IPS-20b (cell line): ENCODE measurements around the gene SNX4.
"Not testable (repeated sequence)": the region's sequence is repeated elsewhere in the genome, so short reads cannot be mapped to it uniquely, and the experiment has no call there.

Experiments used
- H3K27ac ChIP-seq: one replicate; pipeline ENCODE4 v1.5.1; 2013; ENCODE audit warnings: low read length
- H3K27me3 ChIP-seq: 2 replicates; pipeline ENCODE4 v1.6.1; 2013; ENCODE audit warnings: mild to moderate bottlenecking, low read length, inconsistent platforms; ENCODE audit not compliant: insufficient read depth
- H3K36me3 ChIP-seq: 2 replicates; pipeline ENCODE4 v1.6.1; 2013; ENCODE audit warnings: low read depth, mild to moderate bottlenecking, inconsistent platforms, low read length, moderate library complexity; ENCODE audit not compliant: insufficient read depth
- H3K4me1 ChIP-seq: 2 replicates; pipeline ENCODE4 v1.6.1; 2013; ENCODE audit warnings: mild to moderate bottlenecking, control low read depth, inconsistent platforms, low read length, moderate library complexity; ENCODE audit not compliant: insufficient read depth
- H3K4me3 ChIP-seq: 2 replicates; pipeline ENCODE4 v1.5.1; 2013; ENCODE audit warnings: mild to moderate bottlenecking, low read length, inconsistent platforms
- H3K9ac ChIP-seq: 2 replicates; pipeline ENCODE4 v1.6.1; 2013; ENCODE audit warnings: low read depth, mild to moderate bottlenecking, inconsistent platforms, low read length, moderate library complexity
- H3K9me3 ChIP-seq: 2 replicates; pipeline ENCODE4 v1.6.1; 2013; ENCODE audit warnings: mild to moderate bottlenecking, low read depth, low read length, inconsistent platforms; ENCODE audit not compliant: insufficient read depth

Gene SNX4

GRCh38 chr3:125431912-125432790 is 87.9 kb downstream of the SNX4 start:
- H3K27ac ChIP-seq: no peak overlapping the region
- H3K4me3 ChIP-seq: no peak overlapping the region
- H3K27me3 ChIP-seq: no peaks in the 10 kb centered on the region
- peaks cover 8% of the 10 kb centered on the region; the same call in 1 of the 2 replicates for H3K4me1 ChIP-seq
- H3K36me3 ChIP-seq: no peaks in the 10 kb centered on the region
- H3K9ac ChIP-seq: no peak overlapping the region
- no peaks in the 10 kb centered on the region for H3K9me3 ChIP-seq

DNA sequence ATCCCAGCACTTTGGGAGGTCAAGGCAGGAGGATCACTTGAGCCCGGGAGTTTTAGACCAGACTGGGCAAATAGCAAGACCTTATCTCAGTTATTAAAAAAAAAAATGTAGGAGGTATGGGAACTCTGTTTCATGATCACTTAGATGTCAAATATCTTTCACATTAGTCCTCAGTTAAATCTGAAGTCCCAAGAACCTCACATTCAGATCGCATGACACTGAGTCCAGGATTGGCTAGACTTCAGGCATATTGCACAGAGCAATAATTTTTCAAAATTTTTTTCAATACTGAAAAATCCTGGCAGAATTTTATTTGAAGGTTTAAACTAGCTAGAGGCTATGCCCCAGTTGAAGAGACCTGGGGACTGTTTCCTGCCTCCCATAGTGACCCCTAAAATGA is 88.6 kb downstream of the SNX4 start:
- H3K9me3 ChIP-seq: no peaks in the 10 kb centered on the region
- H3K27ac ChIP-seq: no peak overlapping the region
- H3K36me3 ChIP-seq: no peaks in the 10 kb centered on the region
- no peak overlapping the region for H3K4me3 ChIP-seq
- no peaks in the 10 kb centered on the region for H3K27me3 ChIP-seq
- H3K9ac ChIP-seq: no peak overlapping the region
- H3K4me1 ChIP-seq: peaks cover 8% of the 10 kb centered on the region; the same call in 1 of the 2 replicates

DNA sequence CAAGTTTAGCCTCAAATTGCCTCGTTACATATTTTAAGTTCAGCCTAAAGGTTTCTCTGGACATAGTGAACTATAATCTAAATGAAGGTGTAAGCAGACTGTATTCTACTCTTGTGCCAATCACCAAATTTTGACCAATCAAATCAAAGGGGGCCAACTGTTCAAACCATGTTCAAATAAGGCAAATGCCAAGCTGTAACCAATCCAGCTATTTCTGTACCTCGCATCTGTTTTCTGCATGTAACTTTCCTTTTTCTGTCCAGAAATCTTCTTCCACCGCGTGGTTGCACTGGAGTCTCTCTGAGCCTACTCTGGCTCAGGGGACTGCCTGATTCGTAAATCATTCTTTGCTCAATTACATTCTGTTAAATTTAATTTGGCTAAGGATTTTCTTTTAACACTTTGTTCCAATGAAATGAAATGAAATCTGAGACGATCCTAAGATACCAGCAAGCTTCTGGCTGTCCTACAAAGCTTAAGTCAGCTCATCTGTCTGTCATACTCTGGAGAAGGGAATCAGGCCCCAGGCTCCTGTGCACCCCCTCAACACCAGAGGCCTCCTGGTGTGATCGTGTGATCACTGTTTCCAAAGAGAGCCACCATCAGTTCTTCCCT is 91.7 kb downstream of the SNX4 start:
- Histone ChIP-seq H3K4me3 (no peak overlapping the region), H3K4me1 (no peaks in the 10 kb centered on the region), H3K36me3 (no peaks in the 10 kb centered on the region), H3K9me3 (no peaks in the 10 kb centered on the region), H3K9ac (no peak overlapping the region), H3K27me3 (no peaks in the 10 kb centered on the region), H3K27ac (no peak overlapping the region)

DNA sequence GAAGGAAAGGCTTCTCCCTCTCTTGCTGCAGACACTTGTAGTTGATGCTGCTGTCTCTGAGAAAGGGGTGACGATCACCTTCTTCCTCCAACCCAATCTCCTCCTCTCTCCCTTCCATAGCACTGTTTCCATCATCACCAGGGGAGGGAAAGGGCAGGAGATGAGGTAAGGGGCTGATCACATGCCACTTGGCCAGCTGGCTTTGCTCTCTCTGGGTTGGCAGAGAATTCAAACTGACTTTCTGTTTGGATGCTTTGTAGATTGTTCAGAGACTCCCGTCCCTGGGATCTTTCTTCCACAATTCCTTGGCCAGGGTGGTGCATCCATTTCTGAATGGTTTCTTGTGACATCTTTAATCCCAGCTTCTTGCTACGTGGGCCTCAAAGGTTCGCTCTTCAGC is 101.7 kb downstream of the SNX4 start:
- no peak overlapping the region for H3K4me3 ChIP-seq
- H3K4me1 ChIP-seq: no peaks in the 10 kb centered on the region
- H3K27me3 ChIP-seq: no peaks in the 10 kb centered on the region
- no peak overlapping the region for H3K27ac ChIP-seq
- no peaks in the 10 kb centered on the region for H3K9me3 ChIP-seq
- H3K9ac ChIP-seq: no peak overlapping the region
- H3K36me3 ChIP-seq: no peaks in the 10 kb centered on the region

- H3K9me3 ChIP-seq: no peaks in the 10 kb centered on the region
Measured at GRCh38 chr3:125416235-125416634, 103.8 kb downstream of the SNX4 start.

DNA sequence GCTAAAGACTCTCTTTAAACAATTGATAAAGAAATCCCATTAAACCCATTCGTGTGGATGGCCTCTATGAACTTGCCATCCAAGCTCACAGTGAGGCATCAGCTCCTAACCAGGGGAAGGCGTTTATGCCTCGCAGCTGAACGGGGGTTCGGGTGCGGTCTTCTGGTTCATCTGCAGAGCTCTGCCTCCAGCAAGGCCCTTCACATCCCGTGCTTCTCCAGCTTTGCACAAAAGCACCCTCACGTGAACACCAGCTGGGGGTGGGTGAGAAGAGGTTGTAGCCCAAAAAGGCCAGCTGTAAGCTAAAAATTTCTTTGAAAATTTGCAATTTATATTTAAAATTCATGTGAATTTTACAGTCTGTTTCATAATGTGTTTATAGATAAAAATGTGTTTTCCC is 105.3 kb downstream of the SNX4 start:
- H3K27ac ChIP-seq: no peak overlapping the region
- no peaks in the 10 kb centered on the region for H3K36me3 ChIP-seq
- no peak overlapping the region for H3K4me3 ChIP-seq
- H3K4me1 ChIP-seq: no peaks in the 10 kb centered on the region
- no peak overlapping the region for H3K9ac ChIP-seq
- H3K27me3 ChIP-seq: no peaks in the 10 kb centered on the region
- H3K9me3 ChIP-seq: no peaks in the 10 kb centered on the region

More at GRCh38 chr3:125416235-125416634, 103.8 kb downstream of the SNX4 start:
- Histone ChIP-seq H3K27ac (no peak overlapping the region), H3K4me3 (no peak overlapping the region), H3K36me3 (no peaks in the 10 kb centered on the region), H3K27me3 (no peaks in the 10 kb centered on the region), H3K9ac (no peak overlapping the region), H3K4me1 (no peaks in the 10 kb centered on the region)

DNA sequence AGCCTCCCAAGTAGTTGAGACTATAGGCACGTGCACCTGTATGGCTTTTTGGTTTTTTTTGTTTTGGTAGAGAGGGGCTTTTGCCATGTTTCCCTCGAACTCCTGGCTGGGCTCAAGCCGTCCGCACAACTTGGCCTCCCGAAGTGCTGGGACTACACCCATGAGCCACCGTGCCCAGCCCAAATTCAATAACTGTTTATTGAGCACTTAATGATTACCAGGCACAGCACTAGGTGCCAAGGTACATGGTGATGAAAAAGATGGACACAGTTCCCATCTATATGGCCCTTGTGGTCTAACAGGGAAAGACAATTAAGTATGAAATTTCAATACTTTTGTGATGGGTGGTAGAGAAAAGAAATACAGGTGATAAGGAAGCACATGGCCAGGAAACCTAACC is 109.1 kb downstream of the SNX4 start:
- Histone ChIP-seq H3K27me3 (no peaks in the 10 kb centered on the region), H3K4me3 (no peak overlapping the region), H3K9ac (no peak overlapping the region), H3K27ac (no peak overlapping the region), H3K36me3 (no peaks in the 10 kb centered on the region), H3K9me3 (no peaks in the 10 kb centered on the region), H3K4me1 (no peaks in the 10 kb centered on the region)

GRCh38 chr3:125406070-125406469 is 113.9 kb downstream of the SNX4 start:
- Histone ChIP-seq H3K4me1 (no peaks in the 10 kb centered on the region), H3K9me3 (no peaks in the 10 kb centered on the region), H3K9ac (no peak overlapping the region), H3K27ac (no peak overlapping the region), H3K36me3 (no peaks in the 10 kb centered on the region), H3K4me3 (no peak overlapping the region), H3K27me3 (no peaks in the 10 kb centered on the region)

GRCh38 chr3:125405515-125405914 is 114.5 kb downstream of the SNX4 start:
- not testable (repeated sequence) for H3K9ac ChIP-seq, H3K27me3 ChIP-seq, H3K4me1 ChIP-seq, H3K27ac ChIP-seq, H3K9me3 ChIP-seq, H3K4me3 ChIP-seq, H3K36me3 ChIP-seq

- Histone ChIP-seq H3K4me3 (no peak overlapping the region), H3K27me3 (no peaks in the 10 kb centered on the region), H3K36me3 (no peaks in the 10 kb centered on the region), H3K9me3 (no peaks in the 10 kb centered on the region), H3K27ac (no peak overlapping the region), H3K9ac (no peak overlapping the region), H3K4me1 (peaks cover 4% of the 10 kb centered on the region; the same call in 1 of the 2 replicates)
Measured at GRCh38 chr3:125403789-125404188, 116.2 kb downstream of the SNX4 start.

GRCh38 chr3:125402639-125403038 is 117.4 kb downstream of the SNX4 start:
- no peaks in the 10 kb centered on the region for H3K36me3 ChIP-seq
- no peak overlapping the region for H3K4me3 ChIP-seq

GRCh38 chr3:125401402-125401801 is 118.6 kb downstream of the SNX4 start:
- Histone ChIP-seq H3K9me3 (no peaks in the 10 kb centered on the region), H3K27ac (no peak overlapping the region), H3K27me3 (peaks cover 11% of the 10 kb centered on the region; the same call in 1 of the 2 replicates), H3K4me3 (no peak overlapping the region), H3K4me1 (peaks cover 4% of the 10 kb centered on the region; the same call in 1 of the 2 replicates), H3K36me3 (no peaks in the 10 kb centered on the region), H3K9ac (no peak overlapping the region)

More at GRCh38 chr3:125402639-125403038, 117.4 kb downstream of the SNX4 start:
- H3K27ac ChIP-seq: no peak overlapping the region
- H3K9ac ChIP-seq: no peak overlapping the region
- H3K4me1 ChIP-seq: peaks cover 4% of the 10 kb centered on the region; the same call in 1 of the 2 replicates
- H3K27me3 ChIP-seq: peaks cover 11% of the 10 kb centered on the region; the same call in 1 of the 2 replicates
- H3K9me3 ChIP-seq: no peaks in the 10 kb centered on the region
